Measurements from ENCODE around the gene LLGL2. TPM values are rescaled to one million over a fixed set of nuclear protein-coding genes. Genes with fewer than 3 reads are reported as not detected.
"Not testable (repeated sequence)": the region's sequence is repeated elsewhere in the genome, so short reads cannot be mapped to it uniquely, and the experiment has no call there.

Gene LLGL2
- polyA plus RNA-seq, 10 donors: 2.8 to 5.3 (median 4.6) TPM

DNA sequence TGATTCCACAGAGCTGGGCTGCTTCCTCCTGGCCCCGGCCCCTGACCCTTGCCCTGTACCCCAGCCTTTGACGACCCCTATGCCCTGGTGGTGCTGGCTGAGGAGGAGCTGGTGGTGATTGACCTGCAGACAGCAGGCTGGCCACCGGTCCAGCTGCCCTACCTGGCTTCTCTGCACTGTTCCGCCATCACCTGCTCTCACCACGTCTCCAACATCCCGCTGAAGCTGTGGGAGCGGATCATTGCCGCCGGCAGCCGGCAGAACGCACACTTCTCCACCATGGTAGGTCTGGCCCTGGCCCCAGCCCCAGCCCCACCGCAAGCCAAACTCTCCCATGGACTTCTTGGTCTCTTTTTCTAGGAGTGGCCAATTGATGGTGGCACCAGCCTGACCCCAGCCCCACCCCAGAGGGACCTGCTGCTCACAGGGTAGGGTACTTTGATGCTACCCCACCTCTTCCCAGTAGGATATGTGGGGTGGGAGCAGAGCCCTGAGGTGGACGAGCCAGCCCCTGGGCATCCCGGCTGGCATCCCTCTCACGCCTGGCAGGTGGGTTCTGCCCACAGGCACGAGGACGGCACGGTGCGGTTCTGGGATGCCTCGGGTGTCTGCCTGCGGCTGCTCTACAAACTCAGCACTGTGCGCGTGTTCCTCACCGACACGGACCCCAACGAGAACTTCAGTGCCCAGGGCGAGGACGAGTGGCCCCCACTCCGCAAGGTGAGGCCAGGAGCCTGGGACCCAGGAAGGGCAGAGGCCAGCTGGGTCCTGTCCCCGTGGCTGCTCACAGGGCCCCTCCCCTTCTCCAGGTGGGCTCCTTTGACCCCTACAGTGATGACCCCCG is 43.1 kb downstream of the LLGL2 start:
- DNase-seq: no peak

DNA sequence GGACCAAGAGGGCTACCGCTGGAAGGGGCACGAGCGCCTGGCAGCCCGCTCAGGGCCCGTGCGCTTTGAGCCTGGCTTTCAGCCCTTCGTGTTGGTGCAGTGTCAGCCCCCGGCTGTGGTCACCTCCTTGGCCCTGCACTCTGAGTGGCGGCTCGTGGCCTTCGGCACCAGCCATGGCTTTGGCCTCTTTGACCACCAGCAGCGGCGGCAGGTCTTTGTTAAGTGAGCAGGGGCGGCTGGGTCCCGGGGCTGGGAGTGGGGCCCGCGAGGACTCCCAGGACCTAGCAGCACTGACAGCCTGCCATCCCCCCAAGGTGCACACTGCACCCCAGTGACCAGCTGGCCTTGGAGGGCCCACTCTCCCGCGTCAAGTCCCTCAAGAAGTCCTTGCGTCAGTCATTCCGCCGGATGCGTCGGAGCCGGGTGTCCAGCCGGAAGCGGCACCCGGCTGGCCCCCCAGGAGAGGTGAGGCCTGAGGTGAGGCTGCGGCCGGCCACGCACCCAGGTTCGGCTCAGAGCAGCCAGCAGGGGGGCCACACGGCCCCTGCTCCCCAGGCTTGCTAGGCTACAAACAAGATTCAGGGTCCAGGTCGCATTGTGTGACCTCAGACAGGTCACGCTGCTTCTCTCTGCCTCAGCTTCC is 44.7 kb downstream of the LLGL2 start:
- no peak for DNase-seq

DNA sequence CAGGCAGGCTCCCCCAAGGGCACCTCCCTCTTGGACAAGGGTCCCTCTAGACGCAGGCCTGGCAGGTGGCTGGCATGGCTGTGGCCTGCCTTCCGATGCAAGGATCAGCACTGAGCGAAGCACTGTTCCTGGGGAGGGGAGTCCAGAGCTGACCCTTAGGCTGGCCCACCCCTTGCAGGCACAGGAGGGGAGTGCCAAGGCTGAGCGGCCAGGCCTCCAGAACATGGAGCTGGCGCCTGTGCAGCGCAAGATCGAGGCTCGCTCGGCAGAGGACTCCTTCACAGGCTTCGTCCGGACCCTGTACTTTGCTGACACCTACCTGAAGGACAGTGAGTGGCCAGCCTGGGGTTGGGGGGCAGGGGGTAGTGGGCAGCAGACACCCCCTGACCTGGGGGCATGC is 45.3 kb downstream of the LLGL2 start:
- DNase-seq: no peak

DNA sequence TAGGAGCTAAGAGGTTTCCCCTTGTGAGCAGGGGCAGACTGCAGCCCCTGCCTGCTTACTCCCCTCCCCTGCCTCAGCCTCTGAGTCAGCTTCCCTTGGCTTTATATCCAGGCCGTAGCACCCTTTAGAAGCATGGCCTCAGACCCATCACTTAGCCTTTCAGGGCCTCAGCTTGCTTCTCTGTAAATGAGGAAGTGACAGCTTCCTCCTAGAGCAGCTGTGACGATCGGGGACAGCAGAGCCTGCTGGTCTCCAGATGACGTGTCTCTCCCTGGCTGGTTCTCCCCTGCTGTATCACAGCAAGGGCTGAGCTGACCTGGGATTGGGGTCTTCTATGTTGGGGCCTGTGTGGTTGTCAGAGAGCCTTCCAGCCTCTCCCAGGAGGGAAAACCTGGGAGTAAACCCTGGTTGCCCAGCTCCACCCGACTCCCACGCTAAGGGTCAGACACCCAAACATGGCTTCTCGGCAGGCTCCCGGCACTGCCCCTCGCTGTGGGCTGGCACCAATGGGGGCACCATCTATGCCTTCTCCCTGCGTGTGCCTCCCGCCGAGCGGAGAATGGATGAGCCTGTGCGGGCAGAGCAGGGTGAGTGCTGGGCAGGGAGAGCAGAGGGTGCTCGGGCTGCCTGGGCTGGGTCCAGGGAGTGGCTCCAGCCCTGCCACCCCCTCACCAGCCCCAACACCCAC is 45.8 kb downstream of the LLGL2 start:
- peak in 2 of 3 donors; percentile 37 to 67 for DNase-seq

DNA sequence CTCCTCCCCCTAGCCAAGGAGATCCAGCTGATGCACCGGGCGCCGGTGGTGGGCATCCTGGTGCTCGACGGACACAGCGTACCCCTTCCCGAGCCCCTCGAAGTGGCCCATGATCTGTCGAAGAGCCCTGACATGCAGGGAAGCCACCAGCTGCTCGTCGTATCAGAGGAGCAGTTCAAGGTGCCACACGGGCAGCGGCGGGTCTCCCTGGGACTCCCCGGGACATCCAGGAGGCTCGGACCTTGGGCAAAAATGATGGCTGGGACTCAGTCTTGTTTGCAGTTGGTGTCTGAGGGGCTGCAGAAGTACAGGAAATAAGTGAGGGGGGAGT is 46.4 kb downstream of the LLGL2 start:
- DNase-seq: no peak

DNA sequence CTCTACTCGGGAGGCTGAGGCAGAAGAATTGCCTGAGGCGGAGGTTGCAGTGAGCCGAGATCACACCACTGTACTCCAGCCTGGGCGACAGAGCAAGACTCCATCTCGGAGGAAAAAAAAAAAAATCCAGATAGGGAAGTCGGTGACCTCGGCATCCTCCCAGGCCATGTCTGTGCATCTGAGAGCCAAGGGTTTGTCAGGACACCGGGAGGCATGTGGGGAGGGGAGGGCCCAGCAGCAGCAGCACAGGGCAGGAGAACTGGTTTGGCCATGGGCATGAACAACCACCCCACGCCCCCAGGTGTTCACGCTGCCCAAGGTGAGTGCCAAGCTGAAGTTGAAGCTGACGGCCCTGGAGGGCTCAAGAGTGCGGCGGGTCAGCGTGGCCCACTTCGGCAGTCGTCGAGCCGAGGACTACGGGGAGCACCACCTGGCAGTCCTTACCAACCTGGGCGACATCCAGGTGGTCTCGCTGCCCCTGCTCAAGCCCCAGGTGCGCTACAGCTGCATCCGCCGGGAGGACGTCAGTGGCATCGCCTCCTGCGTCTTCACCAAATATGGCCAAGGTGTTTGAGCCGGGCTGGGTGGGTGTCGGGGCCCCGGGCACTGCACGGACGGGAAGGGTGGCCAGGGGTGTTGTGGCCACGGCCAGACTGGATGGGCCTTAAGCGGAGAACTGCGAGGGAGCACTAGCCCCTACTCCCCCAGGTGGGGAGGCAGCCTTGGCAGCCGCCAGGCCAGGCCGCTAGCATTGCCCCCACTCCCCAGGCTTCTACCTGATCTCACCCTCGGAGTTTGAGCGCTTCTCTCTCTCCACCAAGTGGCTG is 47.4 kb downstream of the LLGL2 start:
- no peak for DNase-seq

DNA sequence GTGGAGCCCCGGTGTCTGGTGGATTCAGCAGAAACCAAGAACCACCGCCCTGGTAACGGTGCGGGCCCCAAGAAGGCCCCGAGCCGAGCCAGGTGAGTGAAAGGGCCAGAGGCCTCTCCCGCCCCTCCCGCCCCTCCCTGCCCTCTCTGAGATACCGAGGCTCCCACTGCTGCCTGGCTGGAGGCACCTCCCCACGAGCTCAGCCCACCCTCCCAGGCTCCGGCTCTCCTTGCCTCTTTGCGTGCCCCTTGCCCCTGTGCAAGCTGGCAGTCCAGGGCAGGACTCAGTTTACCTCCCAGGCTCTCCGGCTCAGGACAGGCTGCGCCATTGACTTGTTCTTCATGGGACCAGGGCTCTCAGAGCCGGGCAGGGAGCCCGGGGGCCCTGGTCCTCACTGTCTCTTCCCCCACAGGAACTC is 48.1 kb downstream of the LLGL2 start:
- DNase-seq: no peak

DNA sequence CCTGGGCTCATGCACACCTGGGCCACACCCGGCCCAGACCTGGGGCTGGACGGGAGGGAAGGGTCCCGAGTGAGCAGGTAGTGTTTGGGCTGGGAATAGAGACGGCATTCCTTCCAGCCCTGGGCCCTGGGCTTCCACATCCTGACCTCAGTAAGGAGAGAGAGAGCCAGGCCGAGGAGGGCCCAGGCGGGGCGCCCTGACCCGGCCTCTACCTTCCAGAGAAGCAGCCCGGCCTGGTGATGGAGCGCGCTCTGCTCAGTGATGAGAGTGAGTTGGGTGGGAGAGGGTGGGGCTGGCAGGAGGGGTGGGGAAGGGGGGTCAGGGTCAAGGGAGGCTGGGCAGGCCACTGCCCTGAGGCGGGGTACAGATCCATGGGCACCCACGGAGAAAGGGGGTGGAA is 48.5 kb downstream of the LLGL2 start:
- no peak for DNase-seq

DNA sequence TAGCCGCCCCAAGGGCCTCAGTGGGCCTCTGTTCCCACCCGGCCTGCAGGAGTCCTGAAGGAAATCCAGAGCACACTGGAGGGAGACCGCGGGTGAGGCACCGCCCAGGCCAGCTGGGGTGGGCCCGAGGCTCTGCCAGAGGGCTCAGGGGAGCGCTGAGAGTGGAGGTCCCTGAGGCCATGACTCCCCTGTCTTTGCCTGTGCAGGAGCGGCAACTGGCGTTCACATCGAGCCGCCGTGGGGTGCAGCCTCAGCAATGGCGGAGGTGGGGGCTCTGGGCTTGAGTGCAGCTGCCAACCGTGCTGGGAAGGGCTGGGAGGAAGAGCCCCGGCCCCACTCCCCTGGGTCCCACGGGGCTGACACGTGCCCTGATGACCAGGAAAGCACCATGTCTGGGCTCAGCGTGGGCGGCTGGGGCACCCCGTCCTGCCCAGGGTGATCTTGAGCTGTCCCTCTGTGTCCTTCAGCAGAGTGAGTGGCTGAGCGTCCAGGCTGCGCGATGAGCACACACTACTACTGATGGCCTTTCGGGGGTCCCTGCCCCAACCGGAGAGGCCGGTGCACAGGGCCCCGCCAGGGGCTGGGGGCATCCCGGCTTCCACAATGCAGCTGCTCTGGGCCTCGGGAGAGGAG is 49.0 kb downstream of the LLGL2 start:
- no peak for DNase-seq

DNA sequence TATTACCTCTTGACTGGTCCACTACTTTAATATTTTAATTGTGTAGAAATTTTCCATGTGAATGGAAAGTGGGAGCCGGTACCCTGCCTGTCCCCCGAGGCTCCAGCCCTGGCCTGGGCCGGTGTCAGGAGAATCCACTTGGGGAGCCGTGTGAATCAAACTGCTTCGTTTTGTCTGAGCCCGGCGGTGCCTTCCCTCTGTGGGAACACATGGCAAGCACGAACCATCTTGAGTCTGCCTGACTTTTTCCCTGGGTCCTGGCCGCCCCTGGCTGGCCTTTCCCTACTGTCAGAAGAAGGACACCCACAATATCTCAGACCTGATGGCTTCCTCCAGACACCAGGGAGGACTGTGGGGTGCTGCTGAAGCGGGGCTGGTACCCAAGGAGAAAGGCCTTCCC is 49.7 kb downstream of the LLGL2 start:
- no peak for DNase-seq

DNA sequence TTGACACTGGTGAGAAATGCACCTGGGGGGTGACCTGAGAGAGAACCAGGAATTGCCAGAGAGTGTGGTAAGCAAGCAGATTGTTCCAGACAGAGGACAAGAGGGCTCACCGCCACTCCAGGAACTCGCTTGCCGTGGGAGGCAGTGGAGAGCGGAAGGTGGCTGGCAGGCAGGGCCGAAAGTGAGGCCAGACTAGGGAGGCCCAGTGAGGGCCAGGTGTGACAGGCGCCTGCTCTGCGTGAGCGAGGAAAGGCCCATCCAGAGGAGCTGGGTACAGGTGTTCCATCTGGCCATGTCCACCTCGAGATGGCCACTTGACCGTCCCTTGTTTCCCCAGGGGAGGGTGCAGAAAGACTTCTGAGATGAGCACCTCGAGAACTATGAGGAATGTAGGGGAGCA is 50.2 kb downstream of the LLGL2 start:
- no peak for DNase-seq

DNA sequence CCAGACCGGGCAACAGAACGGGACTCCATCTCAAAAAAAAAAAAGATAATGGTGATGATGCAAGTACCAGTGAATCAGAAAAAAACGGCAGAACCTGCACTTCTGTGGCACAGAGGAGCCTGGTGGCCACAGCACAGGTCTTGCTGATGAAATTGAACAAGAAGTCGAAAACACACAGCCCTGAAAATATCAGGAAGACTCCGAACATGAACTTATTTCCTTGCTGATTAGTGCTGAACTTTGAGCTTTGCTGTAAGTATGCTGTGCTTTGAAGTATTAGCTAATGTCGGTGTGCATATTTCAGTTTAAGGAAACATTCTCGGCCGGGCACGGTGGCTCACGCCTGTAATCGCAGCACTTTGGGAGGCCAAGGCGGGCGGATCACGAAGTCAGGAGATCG is 51.2 kb downstream of the LLGL2 start:
- no peak for DNase-seq

DNA sequence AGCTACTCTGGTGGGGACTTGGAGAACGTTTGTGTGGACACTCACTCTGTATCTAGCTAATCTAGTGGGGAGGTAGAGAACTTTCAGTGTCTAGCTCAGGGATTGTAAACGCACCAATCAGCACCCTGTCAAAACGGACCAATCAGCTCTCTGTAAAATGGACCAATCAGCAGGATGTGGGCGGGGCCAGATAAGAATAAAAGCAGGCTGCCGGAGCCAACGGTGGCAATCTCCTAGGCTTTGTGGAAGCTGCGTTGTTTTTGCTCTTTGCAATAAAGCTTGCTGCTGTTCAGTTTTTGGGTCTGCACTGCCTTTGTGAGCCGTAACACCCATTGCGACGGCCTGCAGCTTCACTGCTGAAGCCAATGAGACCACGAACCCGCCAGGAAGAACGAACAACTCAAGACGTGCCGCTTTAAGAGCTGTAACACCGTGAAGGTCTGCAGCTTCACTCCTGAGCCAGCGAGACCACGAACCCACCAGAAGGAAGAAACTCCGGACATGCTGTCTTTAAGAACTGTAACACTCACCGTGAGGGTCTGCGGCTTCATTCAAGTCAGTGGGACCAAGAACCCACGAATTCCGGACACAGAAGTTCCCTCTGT is 55.7 kb downstream of the LLGL2 start:
- DNase-seq: not testable (repeated sequence)

DNA sequence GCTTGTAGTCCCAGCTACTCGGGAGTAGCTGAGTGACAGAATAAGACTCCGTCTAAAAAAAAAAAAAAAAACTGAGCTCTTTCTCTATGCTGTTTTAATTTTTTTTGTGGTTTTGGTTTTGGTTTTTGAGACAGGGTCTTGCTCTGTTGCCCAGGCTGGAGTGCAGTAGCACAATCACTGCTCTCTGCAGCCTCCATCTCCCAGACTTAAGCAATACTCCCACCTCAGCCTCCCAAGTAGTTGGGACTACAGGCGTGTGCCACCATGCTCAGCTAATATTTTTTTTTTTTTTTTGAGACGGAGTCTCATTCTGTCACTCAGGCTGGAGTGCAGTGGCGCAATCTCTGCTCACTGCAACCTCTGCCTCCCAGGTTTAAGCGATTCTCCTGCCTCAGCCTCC is 57.7 kb downstream of the LLGL2 start:
- not testable (repeated sequence) for DNase-seq

DNA sequence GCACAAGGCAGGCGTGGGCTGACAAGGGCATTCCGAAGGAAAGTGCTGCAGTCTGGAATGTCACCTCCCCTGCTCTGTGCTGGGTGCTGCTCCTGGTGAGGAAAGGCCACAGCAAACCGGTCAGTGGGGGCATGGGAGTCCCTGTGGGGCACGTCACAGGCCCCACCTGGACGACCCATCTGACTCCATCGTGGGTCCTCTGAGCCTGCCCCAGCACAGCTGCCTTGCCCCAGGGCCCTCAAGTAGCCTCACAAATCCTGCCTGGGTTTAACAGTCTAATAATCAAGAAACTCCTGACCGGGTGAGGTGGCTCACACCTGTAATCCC is 59.3 kb downstream of the LLGL2 start:
- no peak for DNase-seq

DNA sequence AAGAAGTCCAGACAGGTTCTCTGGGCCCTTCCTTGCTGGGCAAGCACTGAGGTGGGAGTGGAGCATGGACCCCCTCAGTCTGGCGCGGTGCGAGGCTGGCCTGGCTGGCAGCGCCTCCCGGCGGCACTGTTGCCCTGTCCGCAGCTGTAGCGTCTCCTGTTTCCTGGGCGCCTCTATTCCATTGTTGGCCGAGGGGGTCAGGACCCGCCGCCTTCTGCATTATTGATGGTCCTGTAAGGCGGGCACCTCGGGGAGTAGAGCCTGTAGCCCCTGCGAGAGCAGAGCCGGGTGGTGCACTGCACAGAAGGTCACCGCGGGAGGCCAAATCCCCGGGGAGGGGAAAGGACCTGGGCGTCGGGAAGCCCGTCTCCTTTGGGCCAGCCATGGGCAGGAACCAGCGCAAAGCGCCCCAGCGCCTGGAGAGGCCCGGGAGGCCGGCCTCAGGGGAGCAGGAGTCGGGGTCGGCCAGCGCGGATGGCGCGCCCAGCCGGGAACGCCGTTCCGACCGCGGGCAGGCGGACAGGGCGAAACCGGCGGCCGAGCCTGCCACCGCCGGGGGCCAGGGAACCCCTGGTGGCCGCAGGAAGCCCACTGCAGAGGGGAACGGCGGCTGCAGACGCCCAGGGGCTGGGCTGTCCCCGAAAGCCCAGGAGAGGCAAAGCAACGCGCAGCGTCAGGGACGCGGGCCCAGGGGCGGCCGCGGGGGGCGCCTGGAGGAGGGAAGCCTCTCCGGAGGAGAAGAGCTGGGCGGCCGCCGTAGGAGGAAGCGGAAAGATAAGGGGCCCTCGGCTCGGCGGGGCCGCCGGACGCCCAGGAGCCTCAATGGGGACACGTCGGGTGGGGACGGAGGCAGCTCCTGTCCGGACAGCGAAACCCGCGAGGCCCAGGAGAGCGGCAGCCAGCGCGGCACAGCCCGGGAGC is 62.4 kb downstream of the LLGL2 start, which contains the start of gene MYO15B:
Gene MYO15B (plus strand): TSS at position 126 of the 921 bp plus-strand sequence. CDS start 258 bp downstream, at position 384.
- peak; percentile 17 to 89 (median 64) for DNase-seq

DNA sequence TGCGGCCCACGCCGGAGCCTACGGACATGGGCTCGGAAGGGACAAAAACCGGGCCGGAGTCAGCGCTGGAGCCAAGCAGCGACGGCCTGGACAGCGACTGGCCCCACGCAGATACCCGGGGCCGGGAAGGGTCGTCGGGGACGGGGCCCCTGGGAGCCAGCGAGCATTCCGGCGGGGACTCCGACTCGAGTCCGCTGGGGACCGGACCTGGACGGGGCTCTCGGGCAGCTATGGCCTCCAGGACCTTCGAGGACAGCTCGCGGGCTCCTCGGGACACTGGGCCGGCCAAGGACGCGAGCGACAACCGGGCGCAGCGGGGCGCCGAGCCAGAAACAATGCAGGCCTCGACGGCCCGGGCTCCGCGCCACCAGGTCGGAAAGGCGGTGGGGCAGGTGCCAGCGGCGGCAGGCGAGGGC is 63.1 kb downstream of the LLGL2 start:
- DNase-seq: peak; percentile 14 to 87 (median 53)

DNA sequence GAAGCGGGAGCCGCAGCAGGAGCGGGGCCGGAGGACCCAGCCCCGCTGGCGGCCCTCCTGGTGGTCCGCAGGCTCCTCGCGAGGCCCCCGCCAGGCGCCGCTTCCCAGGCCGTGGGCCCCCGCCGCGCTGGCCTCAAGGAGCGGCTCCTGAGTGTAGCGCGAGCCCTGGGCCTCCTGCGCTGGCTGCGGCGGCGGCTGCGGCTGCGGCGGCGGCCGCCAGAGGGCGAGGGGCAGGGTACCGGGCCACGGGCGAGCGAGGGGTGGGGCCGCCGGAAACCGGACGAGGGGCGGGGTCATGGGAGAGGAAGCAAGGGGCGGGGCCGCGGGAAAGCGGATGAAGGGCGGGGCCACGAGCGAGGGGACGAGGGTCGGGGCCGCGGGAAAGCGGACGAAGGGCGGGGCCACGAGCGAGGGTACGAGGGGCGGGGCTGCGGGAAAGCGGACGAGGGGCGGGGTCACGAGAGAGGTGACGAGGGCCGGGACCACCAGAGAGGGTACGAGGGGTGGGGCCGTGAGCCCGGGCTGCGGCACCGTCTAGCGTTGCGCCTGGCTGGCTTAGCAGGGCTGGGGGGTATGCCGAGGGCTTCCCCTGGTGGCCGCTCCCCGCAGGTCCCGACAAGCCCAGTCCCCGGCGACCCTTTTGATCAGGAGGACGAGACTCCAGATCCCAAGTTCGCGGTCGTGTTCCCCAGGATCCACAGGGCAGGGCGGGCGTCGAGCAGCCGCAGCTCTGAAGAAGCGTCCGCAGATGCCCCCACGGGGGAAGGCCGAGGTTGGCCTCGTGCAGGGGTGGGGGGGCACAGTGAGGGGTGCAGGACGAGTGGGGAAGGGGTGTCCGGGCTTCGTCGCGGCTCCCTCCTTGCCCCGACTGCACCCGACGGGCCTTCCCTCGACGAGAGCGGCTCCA is 63.8 kb downstream of the LLGL2 start:
- DNase-seq: peak; percentile 88 to 95 (median 94)

DNA sequence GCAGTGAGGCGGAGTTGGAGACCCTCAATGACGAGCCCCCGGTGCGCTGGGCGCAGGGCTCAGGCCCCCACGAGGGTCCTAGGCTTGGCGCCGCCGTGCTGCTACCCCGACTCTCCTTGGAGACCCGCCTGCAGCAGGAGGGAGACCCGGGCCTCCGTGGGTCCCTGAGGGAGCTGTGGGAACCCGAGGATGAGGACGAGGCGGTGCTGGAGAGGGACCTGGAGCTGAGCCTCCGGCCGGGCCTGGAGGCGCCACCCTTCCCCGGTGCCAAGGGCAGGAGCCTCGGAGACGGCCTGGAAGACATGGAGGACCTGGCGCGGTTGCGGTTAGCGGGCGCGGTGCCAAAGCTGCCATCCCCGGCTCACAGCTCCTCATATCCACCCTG is 64.4 kb downstream of the LLGL2 start:
- peak in 1 of 3 donors; percentile 43 for DNase-seq

Data from muscle of back (tissue), 11 donors.